ENCODE data around the gene MEN1.

The MEN1 gene

DNA sequence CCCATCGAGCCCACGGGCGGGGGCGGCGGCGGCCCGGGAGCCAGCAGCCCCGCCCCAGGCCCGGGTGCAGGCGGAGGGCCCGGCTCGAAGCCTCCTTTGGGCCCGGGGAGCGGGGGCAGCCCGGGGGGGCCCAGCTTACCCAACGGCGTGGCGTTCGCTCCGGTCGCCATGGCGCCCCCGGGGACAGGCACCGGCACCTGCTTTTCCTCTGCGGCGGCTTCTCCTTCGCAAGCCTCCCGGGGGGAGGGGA, 32.2 kb downstream of the MEN1 start:
- DNase-seq: no peak

DNA sequence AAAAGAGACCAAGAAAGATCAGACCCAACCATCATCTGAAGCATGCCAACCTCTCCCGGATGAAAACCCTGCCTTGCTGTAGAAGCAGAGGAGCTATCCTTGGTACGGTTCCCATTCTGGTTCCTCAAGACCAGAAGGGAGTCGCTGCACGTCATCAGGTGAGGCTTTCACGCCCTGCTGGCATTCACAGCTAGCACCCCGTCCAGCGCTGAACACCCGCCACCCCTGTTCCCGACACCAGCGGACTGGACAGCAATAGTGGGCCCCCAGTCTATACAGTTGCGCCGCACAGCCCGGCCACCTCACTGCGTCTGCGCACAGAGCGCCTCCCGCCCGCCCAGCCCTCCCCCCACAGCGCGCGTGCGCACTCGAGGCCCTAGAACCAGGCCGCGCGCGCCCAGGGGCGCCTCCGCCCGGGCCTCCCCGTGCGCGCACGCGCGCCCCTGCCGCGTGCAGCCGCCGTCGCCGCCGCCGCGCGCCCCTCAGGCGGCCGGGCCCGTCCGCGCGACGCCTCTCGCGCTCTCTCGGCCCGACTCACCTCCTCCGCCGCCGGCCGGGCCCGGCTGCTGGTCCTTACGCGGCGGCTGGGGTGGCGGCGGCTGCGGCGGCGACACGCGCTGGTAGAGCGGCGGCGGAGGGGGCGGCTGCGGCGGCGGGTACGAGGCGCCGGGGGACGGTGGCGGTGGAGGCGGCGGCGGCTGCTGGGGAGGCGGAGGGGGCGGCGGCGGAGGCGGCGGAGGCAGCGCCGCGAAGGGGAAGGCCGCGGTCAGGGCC, 32.7 kb downstream of the MEN1 start:
- peak; percentile 64 to 72 for DNase-seq

DNA sequence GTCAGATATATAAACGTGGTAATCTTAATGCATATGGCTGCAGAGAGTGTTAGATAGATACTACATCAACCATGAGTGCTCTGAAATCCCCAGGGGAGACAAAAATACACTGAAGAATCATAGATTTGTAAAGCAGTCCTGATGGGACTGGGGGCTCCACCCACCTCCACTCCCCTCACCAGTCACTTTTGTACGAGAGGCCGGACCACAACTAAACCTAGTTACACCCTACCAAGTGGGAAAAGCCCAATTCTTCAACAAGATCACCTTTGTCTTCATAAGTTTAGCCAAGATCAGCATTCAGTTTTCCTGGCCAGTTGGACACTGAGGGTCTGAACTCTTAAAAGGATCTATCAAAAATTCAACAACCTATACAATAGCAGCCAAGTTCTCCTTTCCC, 33.5 kb downstream of the MEN1 start:
- no peak for DNase-seq

DNA sequence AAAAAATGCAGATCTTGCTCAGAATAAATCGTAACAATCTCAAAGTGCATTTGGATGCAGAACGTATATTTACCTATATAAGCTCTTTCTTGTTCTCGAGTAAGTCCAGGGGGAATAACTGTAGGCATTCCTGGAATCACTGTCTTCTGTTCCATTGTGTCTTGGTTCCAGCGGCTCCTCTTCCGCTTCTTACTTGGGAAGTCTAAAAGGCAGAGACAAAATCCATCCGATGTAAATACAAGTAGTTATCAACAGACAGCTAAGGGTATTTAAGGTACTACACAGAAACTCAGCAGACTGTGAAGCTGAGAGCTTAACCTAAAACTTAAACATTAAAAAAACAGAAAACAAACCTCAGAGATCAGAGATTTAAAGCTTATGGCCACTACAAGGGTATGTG, 33.9 kb downstream of the MEN1 start:
- DNase-seq: no peak

DNA sequence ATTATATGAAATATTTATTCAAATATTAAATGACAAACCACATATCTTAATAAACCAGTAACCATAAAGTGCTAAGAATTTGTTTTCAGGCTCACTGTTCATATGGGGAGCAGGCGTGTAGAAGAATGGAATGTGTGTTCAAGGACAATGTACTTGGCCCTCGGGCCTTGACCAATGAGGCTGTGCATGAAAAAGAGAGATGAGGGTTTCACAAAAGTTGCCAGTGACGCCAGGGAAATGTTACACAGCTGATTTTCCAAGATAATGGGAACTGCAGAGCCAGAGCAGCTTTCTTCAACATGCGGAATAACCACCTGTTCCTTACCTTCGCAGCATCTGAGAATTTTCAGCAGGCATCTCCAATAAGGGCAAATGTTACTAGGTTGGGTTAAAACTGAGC, 36.2 kb downstream of the MEN1 start:
- DNase-seq: no peak

DNA sequence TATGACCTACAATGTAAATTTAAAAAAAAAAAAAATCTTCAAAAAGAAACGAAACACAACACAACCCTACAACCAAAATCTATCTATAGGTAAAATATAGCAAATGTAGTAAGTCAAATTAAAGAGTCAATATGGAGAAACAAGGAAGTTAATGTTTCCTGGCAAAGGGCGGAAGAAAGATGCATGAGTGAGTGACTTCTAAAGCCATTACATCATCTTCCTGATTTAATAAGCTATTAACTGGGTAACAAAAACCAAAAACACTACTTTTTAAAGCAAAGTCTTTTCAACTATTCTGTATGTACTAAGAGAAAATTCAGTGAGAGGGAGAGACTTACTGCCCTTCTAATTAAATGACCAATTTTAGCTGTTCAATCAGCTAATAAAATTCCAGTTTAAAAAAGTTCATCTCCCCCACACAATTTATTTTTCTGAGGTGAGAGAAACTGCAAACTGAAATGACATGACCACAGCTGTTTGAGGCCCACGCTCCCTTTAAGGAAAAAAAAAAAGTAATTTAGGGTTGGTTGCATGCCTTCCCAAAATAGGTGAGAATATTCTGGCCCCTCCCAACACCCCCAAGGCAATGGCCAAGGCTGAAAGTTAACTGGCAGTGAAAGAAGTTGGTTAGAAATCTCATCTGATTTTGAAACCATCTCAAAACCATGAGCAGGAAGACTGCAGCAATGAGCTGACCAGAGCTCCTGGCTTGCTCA, 37.9 kb downstream of the MEN1 start:
- DNase-seq: peak; percentile 14 to 18

DNA sequence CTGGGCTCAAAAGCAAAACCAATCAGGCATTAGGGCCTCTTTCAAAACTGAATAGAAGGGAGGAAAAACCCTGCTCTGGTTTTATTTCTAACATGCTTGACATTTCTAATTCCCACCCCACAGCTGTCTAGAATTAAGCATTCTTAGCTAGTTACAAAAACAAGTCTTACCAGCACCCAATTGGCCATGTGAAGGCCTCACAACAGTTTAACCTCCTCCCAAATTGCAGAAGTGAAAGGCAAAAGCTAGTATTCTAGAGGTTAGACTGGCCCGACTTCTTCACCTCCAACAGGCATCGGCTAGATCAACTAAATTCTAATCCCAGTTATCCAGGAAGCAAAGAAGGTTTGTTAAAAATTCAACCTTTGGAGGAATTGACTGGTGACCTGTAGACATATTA, 38.5 kb downstream of the MEN1 start:
- DNase-seq: no peak

DNA sequence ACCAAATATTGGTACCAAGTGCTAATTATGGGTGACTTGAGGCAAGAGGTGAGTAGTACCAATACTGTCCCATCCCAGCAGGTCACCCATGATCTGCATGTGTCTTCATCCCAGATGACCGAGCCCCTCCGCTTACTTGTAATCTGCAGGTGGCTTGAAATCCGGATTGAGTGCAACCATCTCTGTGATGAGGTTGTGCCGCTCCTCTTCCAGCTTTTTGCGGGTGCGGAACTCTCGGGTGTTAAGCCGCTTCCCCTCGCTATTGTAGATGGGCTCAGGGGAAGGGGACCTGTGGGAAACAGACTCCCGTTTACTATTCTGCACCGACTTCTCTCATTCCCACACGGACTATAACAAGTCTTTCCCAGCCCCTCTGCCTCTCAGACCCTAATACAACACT, 40.2 kb downstream of the MEN1 start:
- DNase-seq: no peak

DNA sequence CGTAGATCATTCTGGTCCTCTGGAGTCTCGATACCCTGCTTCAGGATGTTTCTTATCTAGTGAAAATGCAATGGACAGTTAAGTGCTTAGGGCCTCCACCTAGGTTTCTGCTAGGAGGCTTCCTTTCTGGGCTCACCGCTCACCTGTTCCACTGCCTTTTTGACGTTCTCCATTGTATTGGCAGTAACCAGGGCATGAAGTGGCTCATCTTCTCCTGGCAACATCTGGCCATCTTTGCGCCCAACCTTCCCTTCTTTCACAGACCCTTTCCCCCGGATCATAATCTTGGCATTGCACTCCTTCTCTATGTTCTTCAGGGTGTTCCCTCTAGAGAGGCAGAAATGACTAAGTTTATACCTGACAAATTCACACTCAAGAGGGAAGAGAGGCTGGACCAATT, 41.1 kb downstream of the MEN1 start:
- no peak for DNase-seq

DNA sequence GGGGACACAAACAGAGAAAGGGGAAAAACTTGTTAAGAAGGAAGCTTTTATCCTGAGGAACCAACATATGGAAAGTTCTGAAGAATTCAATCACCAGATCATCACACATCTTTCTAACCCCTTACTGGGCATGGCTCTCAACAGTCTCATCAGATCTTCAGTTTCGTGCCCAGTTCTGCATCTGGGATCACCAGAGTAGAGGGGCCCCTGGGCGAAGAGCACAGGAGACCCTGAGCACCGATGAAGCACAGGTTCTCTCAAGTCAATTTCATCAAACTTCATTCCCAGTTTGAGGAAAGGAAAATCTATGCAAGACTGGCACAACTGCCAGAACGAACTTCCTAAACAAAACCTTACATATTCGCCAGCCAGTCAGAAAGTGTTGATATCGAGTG, 42.1 kb downstream of the MEN1 start:
- no peak for DNase-seq

DNA sequence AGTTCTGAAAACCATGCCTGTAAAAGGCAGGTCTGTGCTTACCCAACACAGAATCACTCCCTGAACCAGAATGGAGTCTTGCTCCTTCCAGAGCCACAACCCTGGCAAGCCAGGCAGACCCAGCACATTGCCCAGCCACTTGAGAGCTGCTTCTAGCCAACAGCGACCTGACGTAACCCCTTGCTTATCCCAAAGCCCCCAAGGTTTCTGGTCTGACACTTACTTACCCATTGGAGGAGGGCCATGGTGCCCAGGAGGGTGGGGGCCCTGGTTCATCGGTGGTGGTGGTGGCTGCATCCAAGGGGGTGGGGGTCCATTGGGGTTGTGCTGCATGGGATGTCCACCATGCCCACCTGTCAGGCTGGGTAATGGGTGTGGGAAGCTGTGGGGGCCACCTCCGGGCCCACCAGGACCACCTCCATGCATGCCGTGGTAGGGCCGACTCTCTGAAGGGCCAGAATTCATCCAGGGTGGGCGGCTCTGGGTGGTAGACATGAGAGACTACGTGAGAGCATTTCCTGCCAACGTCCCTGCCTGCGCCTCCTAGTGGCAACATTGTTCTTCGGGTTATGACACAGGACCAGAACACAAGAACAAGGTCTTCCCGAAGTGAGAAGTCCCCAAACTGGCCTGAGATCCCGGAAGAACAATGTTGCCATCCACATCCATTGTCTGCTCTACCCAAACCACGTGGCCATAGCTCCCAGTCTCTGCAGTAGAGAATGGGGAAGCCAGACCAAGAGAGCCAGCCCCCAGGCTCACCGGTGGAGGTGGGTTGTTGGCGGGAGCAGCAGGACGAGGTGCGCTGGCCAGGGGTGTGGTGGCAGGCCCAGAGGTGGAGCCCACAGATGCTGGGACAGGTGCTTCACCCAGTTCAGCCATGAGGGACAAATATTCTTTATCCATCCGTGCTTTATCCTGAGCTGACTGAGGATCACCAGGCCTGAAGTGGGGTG, 42.7 kb downstream of the MEN1 start:
- peak; percentile 63 to 70 for DNase-seq

DNA sequence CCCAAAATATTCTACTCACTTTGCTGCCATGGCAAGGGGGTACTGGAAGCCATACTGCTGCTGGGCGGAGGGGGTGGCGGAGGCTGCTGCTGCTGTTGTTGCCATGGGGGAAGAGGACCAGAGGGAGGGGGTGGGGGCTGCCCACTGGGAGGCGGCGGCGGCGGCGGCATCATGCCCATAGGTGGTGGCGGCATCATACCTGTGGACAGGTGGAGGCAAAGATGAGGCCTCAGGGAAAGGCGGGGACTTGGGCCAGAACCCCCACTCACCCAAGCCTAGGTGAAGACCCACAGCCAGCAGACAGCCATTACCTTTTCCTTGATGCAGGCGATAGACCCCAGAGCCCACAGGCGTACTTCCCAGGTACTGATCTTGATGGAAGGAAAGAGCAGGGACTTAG, 43.5 kb downstream of the MEN1 start:
- DNase-seq: no peak

DNA sequence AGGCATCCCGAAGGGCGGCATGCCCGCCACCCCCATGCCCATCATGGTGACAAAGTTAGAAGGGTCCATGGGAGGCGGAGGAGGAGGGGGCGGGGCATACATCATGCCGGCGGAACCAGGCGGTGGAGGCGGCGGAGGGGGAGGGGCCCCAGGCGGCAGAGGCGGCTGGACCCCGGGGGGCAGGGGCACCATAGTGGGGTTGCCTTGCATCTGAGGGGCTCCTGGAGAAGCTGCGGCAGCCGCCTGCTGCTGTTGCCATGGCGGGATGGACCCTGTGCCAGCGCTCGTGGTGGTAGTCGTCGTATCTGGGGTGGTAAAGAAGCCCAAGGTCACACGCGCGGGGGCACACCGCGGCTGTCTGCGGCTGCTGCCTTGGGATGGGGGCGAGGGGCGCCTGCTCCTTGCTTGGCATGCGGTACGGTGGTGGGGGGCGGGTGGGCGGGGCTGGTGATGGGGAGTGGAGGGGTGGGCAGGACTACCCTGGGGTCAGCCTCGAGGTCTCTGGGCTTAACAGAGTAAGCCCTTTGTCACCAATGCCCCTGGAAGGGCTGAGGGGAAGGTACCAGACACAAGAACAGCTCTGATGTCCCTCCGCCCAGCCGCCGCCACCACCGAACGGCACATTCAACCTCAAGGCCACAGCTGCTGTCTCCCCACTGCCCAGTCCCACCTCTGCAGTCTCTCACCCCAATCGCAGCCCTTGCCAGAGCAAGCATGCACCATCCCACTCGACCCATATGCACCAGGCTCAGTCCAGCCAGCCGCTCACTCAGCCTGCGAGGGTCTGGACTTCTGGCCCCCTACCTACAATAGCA, 44.3 kb downstream of the MEN1 start:
- no peak for DNase-seq

DNA sequence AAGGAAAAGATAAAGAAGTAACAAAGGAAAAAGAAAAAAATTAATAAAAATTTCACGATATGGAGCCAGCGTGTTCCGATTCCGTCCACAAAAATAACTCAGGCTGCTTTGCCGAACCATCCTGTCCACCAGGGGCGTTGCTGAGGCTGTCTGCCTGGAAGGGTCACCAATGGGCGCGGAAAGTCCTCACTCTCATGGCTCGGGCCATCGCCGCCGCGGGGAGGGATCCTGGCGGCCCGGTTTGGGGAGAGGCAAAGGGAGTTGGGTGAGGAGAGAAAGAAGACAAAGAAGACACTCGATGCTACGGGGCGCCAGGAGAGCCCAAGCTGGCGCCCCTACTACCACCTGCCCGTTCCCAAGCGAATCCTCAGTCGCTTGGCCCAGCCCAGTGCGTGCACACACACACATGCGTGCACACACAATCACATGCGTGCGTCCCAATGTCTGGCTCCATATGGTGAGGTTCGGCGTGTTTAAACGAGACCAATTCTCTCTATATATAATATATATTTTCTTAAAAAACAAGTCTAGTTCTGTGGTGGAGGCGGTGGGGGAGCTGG, 45.0 kb downstream of the MEN1 start:
- DNase-seq: no peak

DNA sequence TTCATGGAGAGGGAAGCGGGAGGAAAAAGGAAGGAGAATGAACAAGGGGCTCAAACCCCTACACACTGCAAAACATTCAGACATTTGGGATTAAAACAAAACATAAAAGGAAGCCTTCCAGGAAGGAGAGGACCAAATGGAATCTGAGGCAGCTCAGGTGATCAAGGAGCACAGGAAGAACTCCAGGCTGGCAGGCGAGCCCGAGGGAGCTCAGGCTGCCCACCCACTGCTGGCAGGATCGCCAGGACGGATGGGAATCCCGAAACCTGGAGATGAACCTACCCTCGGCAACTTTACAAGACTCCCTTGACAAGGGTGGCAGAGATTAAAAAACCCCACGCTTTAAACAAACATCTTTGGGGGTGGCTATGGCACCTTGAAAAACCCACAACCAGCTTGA, 45.6 kb downstream of the MEN1 start:
- DNase-seq: no peak

DNA sequence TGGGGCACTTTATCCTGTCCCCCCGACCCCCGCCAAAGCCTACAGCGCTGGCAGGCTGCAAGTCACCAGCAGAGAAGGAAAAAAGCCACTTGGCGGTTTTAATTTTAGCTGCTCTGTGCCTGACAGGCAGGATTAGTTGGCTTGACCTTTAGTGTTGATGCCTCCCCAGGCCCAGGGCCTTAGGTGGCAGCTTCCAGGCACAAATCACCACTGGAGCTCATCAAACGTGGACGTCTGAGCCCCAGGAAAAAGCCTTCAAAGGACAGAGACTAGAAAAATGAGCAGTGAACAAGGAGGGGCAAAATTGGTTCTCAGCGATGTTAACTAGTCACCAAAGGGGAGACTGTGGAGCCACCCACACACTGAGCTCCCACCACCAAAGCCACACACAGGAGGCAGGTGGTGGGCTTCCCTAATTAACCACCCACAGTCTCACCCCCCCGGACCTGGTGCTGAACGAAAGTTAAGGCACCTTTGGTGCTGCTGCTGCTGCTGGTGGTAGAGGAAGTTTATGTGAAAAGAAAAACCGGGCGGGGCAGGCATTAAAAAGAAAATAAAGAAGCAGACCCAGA, 46.2 kb downstream of the MEN1 start:
- DNase-seq: no peak

DNA sequence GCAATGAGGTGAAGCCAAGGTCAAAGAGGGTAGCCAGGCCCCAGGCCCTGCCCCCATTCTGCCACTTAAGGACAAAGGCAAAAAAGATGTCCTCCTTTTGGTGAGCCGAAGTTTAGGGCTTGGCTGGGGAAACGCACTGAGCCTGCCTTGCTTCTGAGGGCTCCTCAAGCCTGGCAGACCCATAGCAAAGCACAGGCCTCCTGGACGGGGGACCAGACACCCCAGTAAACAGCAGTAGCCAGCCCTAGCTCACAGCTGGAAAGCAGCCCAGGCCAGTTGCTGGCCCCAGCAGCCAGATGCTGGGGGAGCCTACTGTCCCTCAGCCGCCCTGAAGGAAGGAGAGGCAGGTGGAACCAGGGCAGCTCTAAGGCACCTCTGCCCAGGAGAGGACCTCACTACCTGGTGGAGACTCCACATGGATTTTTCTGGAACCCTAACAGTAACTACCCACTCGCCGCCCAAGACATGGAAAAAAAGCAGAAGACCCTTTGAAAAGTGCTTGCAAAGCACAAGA, 46.8 kb downstream of the MEN1 start:
- no peak for DNase-seq

DNA sequence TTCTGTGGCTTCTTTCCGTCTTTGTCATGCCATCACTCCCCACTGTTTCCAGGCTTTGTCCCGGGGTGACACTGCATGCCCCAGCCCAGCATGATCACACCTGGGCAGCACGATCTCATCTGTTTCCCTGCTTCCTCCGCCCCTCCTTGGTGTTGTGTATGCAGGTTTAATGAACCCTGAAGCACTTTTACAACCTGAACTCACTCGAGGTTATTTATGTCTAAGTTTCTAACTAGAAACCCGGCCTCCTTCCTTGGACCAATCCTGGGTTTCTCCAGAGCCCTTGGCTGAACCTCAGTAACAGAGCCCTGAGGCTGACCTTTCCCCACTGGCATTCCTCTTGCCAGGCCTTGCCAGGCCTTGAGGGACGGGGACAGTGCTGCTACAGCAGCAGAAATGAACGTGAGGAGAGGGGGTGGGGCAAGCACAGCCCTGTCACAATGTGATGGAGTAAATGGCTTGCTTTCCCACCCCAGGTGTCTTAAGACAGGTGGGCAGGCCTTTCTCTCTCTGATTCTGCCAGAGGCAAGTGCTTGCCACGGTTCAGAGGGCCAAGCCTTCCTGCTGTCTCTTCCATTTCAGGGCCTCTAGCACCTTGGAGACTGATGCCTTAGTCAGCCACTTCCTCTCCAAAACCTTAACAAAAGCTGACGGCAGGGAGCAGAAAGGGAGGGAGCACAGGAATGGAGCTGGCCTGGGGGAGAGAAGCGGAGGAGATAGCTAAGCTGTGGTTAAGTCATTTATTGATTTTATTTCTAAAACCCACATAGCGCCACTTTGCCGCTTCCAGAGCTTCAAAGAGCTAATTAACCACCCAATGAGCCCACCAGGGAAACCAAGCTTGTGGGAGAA, 47.5 kb downstream of the MEN1 start:
- DNase-seq: peak in 1 of 2 experiments; percentile 11

DNA sequence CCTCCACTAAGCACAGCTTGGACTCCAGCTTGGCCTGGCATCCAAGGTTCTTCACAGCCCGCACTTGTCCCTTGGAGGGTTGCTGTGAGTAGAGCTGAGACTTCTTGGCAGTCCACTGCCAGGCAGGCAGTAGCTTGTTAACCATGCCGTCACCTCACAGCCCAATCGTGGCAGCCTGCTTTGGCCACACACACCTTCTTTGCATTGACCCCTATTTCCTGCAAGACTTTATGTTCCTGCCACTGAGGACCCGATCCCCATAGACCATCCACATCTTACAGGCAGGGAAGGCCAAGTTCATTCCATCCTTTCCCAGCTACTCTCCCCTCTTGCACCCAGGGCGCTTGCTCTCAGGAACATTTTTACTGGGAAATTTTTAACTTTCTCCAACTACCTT, 48.1 kb downstream of the MEN1 start:
- no peak for DNase-seq

DNA sequence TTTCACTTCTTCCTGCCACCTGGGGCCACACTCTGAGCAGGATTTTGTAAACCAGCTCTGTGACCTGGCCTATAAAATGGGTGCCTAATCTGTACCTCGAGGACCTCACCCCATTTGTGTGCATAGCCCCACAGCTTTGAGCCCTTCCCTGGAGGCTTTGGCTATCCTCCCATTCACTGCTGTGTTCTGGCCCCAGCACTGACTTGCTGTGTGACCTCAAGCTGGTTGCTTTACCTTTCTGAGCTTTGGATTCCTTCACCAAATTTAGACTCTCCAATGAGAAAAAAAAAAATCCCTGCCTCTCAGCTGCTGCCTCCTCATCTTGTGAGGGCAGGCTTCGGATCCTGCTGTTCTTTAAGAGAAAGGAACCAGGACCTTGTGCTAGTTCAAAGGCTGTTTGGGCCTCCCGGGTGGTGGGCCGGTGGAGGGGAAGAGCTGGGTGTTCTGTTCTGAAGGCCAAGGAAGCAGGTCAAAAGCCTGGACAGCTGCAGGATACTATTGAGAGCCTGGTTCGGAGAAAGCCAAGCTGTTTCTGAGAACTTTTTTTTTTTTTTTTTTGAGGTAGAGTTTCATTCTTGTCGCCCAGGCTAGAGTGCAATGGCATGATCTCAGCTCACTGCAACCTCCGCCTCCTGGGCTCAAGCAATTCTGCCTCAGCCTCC, 49.5 kb downstream of the MEN1 start:
- DNase-seq: no peak

All from Kasumi-1 (cell line).